RPMI8226 (cell line): ENCODE data around the gene ERBB4.

ENCODE experiments used
- DNase-seq: peaks from one replicate; pipeline ENCODE4 v3.0.0-alpha.2; 2015

The ERBB4 gene

DNA sequence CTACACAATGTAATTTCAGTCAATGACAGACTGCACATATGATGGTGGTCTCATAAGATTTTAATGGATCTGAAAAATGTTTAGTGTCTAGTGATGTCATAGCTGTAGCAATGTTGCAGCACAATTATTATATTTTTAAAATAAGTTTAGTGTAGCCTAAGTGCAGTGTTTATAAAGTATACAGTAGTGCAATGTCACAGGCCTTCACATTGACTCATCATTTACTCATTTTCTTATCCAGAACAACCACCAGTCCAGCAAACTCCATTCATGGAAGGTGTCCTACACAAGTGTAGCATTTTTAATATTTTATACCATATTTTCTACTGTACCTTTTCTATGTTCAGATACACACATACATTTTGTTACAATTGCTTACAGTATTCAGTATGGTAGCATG lies 663.1 kb downstream of the ERBB4 start:
- no peak for DNase-seq

DNA sequence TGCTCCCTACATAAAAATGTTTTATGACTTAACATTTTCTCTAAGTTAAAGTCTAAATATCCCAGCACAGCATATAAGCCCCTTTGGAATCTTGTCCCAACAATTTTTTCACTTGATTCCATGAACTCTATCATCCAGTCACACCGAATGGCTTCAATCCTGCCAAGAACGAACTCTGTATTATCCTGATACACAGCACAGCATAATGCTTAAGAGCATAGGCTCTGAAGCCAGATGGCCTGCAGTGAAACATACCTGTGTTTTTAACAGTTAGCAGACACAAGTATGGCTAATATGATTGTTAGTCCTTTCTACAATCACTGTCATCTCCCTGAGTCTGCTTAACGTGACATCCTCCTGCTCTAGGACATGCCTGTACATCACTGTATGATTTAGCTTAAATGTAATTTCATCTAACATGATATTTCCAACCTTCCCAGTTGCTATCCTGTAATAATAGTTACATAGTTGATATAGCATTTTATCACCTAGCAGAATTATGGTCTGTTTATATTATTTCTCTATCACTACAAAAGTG lies 669.5 kb downstream of the ERBB4 start:
- DNase-seq: no peak

DNA sequence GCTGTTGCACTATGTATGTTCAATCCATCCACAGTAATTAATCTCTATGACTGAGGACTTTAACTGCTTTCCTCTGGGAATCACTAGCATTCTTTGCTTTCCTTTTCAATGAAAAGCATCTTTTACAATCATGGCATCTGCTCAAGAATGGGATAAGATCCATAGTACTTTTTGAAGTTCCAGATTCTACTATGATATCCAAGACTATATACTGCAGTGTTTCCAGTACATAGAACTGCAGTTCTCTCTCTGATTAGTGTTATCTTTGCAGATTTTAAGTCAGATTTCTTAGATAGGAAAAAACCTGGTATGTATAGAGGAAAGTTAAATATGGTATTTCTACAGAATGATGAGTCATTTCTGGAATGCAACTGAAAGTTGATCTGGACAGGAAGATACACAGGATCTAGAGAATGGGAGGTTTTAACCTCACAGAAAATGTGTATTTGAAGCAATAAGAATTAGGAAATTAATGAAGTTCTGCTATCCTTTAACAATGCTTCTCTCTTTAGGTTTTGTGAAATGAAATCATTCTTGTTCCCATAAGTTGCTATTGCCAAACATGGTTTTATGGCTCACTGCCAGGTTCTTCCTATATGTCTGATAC lies 670.7 kb downstream of the ERBB4 start:
- no peak for DNase-seq

DNA sequence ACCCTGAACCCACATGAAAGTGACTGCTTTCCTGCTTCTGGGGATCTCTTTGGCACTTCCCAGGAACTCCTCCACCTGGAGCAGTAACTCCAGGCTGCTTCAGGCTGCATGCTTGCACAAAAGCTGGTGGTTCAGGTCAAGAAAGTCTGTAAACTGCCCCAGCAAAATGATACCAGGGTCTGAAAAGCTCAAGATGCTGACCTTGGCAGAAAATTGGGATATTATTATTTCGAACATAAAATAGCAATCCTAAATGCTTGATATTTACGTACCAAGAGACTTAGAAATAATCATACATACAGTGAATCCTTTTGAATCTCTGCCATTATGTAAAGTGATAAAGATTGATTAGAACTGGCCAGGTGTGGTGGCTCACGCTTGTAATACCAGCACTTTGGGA lies 674.3 kb downstream of the ERBB4 start:
- DNase-seq: no peak

DNA sequence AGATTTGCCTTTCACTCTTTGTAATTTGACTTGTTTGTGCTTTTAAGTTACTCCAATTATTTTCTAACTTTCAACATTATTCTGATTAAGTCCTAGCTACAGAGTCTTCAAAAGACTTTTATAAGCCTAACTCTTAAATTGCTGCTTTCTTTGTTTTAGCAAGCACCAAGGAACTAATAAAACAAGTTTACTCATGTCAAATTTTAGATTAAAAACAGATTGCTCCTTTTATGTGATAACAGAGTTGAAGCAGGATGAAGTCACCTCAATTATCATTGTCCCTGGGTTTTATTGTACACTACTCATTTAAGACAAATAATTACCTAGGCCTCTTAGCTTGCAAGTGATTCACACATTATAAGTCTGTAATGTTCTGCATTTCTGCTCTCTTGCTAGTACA lies 678.4 kb downstream of the ERBB4 start:
- no peak for DNase-seq

DNA sequence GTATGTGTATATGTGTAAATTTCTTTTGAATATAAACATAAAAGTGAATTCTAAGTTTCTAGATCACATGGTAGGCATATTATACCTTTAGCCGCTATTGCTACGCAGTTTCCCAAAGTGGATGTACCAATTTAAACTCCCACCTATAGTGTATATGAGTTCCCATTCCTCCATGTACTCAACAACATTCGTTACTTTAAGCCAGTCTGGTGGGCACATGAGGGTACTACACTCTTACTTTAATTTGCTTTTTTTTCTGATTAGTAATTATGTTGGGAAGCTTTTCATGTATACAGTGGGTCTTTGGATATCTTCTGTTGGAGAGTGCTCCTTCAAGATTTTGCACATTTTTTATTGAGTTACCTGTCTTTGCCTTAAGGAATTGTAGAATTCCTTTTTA lies 683.8 kb downstream of the ERBB4 start:
- no peak for DNase-seq

DNA sequence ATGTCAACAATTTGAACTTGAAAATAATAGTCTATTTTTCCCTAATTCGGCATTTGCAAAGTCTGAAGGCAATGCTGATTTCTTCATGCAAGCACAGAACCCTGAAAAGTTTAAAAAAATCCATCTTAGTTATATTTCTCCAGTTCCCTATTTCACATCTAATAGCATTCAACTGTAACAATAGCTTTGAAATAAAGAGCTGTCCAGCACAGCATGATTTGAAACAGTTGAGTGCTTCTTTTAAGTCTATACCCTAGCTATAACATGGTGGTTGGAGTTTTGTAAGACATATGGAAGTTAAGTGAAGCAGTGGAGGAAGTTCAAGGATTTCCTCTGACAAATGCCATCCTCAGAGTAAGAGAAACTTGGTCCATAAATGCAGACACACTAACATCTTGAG lies 691.9 kb downstream of the ERBB4 start:
- DNase-seq: no peak

DNA sequence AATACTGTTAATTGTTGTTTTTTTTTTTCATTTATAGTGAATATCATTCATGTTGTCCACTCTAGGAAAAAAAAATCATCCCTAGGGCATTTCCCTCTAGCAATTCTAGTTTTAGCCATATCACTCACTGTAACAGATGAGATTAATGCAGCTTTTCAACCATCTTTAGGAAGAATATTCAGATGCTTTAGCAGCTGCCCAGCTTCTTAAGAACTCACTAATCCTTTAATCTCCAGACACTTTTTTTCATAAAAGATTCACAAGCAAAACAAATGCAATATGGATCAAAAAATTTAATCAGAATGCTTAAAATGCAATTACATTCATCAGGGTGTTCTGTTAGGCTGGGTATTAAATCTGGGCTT lies 692.6 kb downstream of the ERBB4 start:
- no peak for DNase-seq

DNA sequence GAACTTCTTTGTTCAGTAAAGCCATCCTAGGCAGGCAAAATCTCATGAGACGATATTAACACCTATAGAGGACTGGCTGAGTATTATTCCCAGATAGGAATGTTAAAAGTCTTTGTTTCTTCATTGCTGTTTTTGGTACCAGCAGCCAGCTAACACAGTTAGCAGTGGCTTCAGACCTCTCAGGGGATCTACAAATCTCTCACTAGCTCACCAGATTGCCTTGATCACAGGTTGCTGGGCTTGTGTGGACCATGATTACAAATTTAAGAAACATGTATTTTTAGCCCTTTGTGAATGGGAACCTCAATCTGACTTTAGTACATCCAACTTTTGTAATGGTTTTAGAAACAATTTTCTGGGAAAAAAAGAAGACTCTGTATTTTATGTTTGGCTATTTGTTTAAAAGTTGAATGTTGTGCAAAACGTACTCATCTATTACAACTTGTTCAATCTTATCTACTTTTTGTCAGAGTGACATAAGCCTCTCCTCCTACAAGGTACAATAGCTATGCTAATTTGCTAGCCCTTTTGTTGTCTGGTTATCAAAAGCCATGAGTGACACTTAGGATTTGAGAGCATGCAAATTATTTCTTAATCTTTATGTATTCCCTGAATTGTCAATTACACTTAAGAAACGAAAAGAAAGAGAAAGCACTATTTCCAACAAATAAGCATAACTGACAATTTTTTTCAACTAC lies 693.1 kb downstream of the ERBB4 start:
- no peak for DNase-seq

DNA sequence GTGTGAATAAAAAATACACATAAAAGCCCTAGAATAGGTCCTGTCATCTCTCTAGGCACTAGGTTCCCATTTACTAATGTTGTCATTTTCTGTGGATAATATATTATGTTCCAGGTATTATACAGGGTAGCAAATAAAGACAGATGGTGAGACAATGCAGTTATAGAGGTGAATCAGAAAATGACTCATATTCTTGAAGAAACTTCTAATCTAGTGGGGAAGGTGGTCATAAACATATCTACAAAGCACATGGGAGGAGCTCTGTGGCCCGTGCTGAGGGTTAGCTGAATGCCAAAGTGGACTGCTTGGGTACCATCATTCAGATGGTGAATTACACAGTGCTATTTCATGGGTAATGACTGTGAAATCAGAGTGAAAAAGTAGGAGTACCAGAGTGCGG lies 700.9 kb downstream of the ERBB4 start:
- DNase-seq: no peak

DNA sequence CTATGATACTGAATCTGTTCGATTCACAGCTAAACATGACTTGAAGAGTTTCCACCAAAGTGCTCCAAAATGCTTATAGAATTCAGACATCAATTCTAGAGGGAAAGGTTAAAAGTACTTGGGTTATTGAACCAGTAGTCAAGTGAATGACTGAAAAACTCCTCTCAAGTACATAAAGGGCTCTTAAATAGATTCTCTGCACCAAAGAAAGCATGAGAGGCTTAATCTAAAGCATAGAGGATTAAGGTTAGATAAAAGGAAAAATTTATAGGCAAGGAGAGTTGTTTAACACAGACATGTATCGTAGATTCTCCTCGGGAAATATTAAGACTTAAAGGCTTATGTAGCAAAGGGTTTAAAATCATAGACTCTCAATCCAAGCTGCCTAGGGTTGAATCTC lies 701.4 kb downstream of the ERBB4 start:
- no peak for DNase-seq

DNA sequence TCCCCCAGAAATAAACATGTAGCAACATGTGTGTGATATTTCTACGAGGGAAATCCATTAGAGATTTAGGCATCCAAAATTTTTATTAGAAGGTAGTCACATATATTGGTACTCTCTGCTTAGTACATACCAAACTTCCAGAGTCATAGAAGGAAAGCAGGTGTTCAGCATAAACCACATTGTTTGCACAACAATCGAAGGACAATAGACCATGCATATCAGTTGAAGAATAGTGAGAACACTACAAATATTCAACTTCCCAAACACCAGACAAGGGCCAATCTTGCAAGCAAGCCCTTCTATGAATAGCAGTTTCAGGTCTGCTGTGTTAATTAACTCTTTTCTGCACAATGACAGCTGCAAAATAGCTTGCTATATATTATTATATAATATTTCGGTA lies 702.2 kb downstream of the ERBB4 start:
- DNase-seq: no peak

DNA sequence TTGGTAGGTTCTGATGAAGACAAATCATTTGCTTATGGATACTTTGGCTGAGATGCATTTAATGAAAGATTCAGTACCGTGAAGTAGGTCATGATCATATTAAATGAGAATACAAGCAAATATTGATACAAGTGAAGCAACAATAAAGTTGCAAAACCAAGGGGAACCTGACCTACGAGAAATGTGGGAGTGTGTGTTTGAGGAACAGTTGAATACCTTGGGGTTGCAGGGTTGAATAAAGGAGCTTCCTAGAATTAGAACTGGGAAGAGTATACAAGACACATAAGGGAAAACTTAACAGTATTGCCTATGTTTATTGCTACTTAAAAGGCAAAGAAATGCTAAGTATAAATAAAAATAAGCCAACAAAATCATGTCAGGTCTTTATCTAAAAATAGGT lies 702.9 kb downstream of the ERBB4 start:
- no peak for DNase-seq

DNA sequence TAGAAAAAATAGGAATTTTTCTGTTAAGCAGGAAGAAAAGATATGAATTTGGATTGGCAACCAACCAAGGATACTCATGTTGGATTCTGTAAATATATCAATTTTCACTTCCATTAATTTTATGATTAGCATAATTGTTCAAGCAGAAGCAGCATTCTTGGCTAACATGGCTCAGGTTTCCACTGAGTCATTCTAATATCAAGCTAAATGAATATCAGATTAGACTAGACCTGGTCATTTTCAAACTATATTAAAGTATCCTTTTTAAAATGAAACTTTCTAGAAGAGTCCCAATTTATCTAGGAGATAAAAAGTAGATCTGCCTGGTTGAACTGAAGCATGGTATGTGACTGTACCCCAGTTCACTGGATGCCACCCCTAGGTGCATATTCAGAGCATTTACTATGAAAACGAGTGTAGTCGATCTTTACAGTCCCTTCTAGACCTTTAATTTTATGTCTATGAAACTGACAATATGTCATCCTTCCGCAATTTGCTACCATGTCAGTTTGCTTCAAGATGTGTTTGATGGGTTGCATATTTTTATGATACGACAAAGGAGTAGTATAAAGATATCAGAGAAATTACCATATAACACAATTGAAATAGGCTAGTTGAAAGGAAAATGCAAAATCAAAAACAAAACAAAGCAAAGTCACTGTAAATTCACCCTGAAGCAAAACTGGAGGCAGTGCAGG lies 704.9 kb downstream of the ERBB4 start:
- DNase-seq: no peak

DNA sequence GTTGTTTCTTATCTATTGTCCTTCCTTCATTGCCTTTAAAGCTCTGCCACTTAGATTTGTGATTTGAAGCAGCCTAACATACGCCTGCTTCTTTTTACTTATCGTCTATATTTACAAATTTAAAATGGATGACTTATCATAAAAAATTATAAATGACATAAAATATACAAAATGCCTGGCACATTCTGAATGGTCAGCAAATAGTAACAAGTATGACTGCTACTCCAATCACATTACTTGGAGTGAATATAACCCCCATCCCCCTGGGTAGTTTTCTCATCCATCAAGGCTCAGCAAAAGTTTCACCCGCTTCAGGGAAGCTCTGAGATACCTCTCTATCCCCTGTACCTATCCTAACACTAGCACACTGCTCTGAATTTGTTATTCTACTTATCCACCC lies 708.9 kb downstream of the ERBB4 start:
- no peak for DNase-seq

DNA sequence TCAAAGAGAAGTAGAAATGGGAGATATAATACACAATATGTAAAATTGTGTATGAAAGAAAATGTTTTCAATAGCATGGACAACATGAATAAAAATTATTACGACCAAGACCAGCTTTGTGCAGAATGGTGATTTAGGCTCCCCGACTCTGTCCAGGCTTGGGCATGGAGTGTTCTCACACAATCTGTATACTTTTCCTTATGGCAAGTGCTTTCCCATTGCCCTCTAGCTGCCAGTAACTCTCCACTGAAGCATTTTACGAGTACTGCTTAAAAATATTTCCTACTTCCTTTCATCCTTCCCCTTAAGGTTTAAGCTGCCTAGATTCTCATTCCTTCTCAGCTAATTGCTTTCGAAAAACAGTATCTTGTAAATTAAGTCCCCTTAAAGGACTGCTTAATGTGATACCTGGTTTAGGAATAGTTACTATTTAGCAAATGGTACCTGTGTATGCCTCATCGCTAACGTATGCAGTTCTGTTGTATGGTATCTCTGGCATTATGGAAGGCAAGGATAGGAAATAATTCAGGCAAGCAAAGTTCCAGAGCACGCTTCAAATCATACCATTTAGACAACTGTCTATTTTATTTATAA lies 714.6 kb downstream of the ERBB4 start:
- no peak for DNase-seq

DNA sequence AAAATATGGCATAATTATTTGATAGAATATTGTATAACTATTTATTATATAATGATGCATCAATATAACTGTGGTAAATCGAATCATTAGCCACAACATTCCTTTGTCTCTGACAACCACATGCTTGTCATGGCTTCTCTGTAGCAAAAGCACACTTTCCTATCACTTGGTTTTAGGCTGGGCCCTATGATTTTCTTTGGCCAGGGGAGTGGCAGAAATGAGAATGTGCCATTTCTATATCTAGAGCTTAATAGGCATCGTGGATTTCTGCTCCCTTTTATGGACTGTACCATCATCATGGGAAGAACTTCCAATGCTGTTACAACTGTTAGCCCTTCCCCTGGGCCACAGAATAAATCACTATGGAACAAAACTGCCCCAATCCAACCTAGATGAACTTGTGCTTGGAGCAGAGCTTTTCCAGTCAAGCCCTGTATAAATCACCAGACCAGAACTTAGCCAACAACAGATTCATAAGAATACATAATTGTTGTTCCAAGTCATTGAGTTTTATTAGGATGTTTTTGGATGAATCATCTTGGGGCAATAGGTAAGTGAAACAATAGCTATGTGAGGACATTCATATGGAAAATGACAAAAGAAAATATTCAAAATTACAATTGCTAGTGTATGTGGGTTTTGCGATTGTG lies 715.8 kb downstream of the ERBB4 start:
- no peak for DNase-seq

DNA sequence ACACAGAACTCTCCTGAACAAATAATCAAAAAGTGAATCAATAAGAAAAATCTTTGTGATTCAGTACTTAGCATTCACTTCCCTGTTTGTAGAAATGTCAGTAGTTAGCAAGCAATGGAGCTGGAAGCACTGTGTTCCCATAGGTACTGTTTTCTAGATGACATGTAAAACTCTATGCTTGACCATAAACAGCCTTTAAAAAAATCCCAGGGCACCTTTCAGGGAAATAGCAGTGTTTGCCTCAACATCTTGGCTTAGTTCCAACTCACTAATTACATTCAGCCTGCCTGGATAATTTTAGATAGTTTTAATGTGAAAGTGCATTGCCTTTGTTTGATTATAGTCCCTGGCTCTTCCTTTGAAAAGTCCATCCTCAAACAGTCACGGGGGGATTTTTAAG lies 721.8 kb downstream of the ERBB4 start:
- DNase-seq: no peak

DNA sequence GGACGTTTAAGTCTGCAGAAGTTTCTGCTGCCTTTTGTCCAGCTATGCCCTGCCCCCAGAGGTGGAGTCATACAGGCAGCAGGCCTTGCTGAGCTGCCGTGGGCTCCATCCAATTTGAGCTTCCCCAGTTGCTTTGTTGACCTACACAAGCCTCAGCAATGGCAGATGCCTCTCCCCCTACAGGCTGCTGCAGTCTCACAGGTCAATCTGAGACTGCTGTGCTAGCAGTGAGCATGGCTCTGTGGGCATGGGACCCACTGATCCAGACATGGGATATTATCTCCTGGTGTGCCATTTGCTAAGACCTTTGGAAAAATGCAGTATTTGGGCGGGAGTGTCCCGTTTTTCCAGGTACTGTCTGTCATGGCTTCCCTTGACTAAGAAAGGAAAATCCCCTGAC lies 726.0 kb downstream of the ERBB4 start:
- DNase-seq: no peak

DNA sequence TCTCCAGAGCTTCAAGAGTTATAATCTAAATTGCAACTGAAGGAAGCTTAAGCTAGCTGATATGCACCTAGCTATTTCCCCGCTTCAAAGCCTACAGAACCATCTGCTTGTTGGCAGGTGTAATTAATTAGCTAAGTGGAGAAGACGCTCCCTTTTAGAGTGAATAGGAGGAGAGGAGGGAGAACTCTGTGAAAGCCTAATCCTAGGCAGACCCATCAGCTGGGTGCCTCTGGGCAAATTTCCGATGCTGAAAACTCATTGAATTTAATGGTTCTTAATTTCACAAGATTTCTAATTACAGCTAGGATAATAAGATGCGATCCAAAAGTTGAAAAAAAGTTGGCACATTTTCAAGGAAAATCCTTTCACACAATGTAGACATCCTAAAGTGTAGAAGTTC lies 735.9 kb downstream of the ERBB4 start:
- DNase-seq: no peak

DNA sequence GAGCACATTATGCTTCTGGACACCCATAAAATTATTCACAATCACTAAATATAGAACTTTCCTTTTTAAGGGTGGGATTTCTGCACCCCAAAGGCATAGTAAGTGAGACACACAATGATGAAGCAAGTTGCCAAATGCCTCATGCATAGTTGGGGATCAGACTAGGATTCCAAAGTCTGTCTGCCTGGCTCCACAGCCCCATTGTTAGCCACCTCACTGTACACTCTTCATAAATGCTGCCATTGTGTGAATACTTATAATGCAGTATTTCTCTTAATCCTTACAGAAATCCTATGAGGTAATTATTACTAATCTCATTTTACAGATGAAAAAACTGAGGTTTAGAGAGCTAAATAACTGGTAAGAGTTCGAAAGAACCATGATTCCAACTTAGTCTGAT lies 738.6 kb downstream of the ERBB4 start:
- DNase-seq: no peak

DNA sequence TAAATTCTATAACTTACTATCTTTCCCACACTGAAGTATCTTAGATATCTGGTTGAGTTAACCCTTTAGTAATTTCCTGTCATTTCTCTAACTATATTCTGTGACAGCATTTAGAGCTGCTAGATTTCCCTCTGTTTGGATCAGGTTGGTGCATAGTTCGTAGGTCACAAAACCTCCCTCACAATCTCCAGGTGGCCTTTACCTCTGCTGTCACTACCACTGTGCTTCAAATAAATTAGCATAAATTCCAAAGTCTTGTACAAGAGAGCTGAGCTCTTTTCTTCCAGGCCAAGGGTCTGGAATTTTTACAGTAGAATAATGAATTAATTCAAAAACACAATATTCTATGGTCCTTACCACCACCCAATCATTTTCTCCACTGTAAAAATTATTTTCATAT lies 739.7 kb downstream of the ERBB4 start:
- DNase-seq: no peak

DNA sequence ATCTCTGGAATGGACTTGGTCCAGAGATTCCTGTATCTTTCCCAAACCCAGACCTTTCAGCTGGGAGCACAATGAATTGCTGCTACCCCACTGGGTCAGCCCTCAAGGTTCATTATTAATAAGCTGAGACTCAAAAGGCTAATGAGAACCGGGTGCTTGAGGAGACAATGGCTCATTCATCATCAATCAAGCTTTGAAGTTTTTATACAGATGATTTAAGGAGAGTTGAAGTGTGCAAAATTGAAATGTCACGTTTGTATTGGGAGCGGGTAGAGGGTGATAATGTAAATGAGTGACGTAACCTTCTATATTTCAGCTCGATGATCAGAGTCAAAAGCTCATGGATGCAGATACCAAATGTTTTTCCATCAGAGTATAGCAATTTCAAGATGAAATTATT lies 744.9 kb downstream of the ERBB4 start:
- no peak for DNase-seq

DNA sequence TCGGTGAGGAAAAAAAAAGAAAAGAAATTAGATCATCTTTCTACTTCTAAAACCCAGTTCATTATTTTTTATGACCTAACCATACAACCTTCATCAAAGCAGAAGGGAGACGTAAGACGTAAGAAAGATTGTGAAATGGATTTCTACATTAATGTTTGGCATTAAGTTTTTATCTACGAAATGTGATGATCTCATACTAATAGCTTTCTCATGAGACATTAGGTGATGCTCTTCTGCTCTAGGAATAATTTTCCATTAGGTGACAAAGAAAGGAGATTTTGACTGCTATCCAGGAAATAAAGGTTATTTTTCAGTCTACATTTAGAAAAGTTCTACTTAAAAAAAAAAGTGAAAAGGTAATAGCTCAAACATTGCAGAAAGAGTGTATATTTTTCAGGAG lies 748.6 kb downstream of the ERBB4 start:
- DNase-seq: no peak
